GM19372 (cell line): Measurements from ENCODE around the gene PPM1L.

Experiments
- ATAC-seq: cut with Tn5 transposase; IDR thresholded peaks from one replicate; pipeline ENCODE4 v1.9.1; 2021; ENCODE audit warnings: mild to moderate bottlenecking, low read depth, moderate library complexity; ENCODE audit not compliant: unreplicated experiment

PPM1L gene

GRCh38 chr3:160804762-160805161 is 48.7 kb downstream of the PPM1L start:
- ATAC-seq: no peak

- no peak for ATAC-seq
These were observed 50.1 kb downstream of the PPM1L start for GRCh38 chr3:160806094-160806493.

GRCh38 chr3:160806686-160807085 is 50.7 kb downstream of the PPM1L start:
- no peak for ATAC-seq

- no peak for ATAC-seq
These were observed 52.8 kb downstream of the PPM1L start for GRCh38 chr3:160808838-160809237.

GRCh38 chr3:160809453-160809852 is 53.4 kb downstream of the PPM1L start:
- no peak for ATAC-seq

- ATAC-seq: no peak
These were observed 54.6 kb downstream of the PPM1L start for GRCh38 chr3:160810362-160811236.

- no peak for ATAC-seq
These were observed 55.2 kb downstream of the PPM1L start for GRCh38 chr3:160811237-160811548.

GRCh38 chr3:160812304-160812703 is 56.3 kb downstream of the PPM1L start:
- ATAC-seq: no peak

GRCh38 chr3:160815280-160815679 is 59.2 kb downstream of the PPM1L start:
- no peak for ATAC-seq

GRCh38 chr3:160820022-160820421 is 64.0 kb downstream of the PPM1L start:
- ATAC-seq: no peak

GRCh38 chr3:160820430-160820829 is 64.4 kb downstream of the PPM1L start:
- ATAC-seq: no peak

GRCh38 chr3:160822936-160823335 is 66.9 kb downstream of the PPM1L start:
- ATAC-seq: no peak

- ATAC-seq: no peak
These were observed 69.3 kb downstream of the PPM1L start for GRCh38 chr3:160825311-160825800.

- ATAC-seq: no peak
These were observed 70.4 kb downstream of the PPM1L start for GRCh38 chr3:160826408-160826807.

- ATAC-seq: no peak
These were observed 71.0 kb downstream of the PPM1L start for GRCh38 chr3:160826991-160827390.

- ATAC-seq: no peak
These were observed 71.5 kb downstream of the PPM1L start for GRCh38 chr3:160827516-160827915.

GRCh38 chr3:160828880-160829279 is 72.8 kb downstream of the PPM1L start:
- ATAC-seq: no peak

- no peak for ATAC-seq
These were observed 73.5 kb downstream of the PPM1L start for GRCh38 chr3:160829486-160830009.

GRCh38 chr3:160830796-160831195 is 74.8 kb downstream of the PPM1L start:
- no peak for ATAC-seq

GRCh38 chr3:160831401-160831800 is 75.4 kb downstream of the PPM1L start:
- ATAC-seq: no peak

GRCh38 chr3:160837394-160837980 is 81.5 kb downstream of the PPM1L start:
- ATAC-seq: no peak

GRCh38 chr3:160840590-160840989 is 84.6 kb downstream of the PPM1L start:
- no peak for ATAC-seq
